Osteocyte (in vitro differentiated cells): Measurements from ENCODE around the gene STXBP4. TPM values are rescaled to one million over a fixed set of nuclear protein-coding genes. Genes with fewer than 3 reads are reported as not detected.

Source experiments
- DNase-seq: peaks from one replicate; pipeline ENCODE4 v3.0.0; 2021; ENCODE audit warnings: mixed read lengths; ENCODE audit not compliant: unreplicated experiment; ENCODE audit errors: extremely low spot score
- H3K27ac Mint-ChIP-seq: one replicate; pipeline ENCODE4 v1.8.0; 2021; ENCODE audit warnings: mild to moderate bottlenecking, mixed read lengths; ENCODE audit not compliant: unreplicated experiment
- H3K27me3 Mint-ChIP-seq: one replicate; pipeline ENCODE4 v1.8.0; 2021; ENCODE audit warnings: mixed read lengths; ENCODE audit not compliant: unreplicated experiment
- H3K36me3 Mint-ChIP-seq: one replicate; pipeline ENCODE4 v1.8.0; 2021; ENCODE audit warnings: mixed read lengths; ENCODE audit not compliant: unreplicated experiment
- H3K4me1 Mint-ChIP-seq: one replicate; pipeline ENCODE4 v1.8.0; 2021; ENCODE audit warnings: mixed read lengths; ENCODE audit not compliant: unreplicated experiment
- H3K4me3 Mint-ChIP-seq: one replicate; pipeline ENCODE4 v1.8.0; 2021; ENCODE audit warnings: mild to moderate bottlenecking, moderate library complexity, mixed read lengths; ENCODE audit not compliant: unreplicated experiment
- H3K9me3 Mint-ChIP-seq: one replicate; pipeline ENCODE4 v1.8.0; 2021; ENCODE audit warnings: mixed read lengths; ENCODE audit not compliant: unreplicated experiment
- CTCF ChIP-seq: fragments of 200-600 bp; sonication (generic); IDR thresholded peaks from 2 replicates; pipeline ENCODE4 v1.5.0; 2021; ENCODE audit warnings: antibody characterized with exemption, mild to moderate bottlenecking, moderate library complexity
- total RNA-seq: library from RNA; stranded (reverse); gene quantifications from 2 replicates; pipeline ENCODE4 v1.2.1, GENCODE V29; 2021

The STXBP4 gene
- total RNA-seq, 1 donor from 2014 or later, result 20.8 TPM

GRCh38 chr17:55023626-55024025, 55.1 kb downstream of the STXBP4 start:
- Mint-ChIP-seq H3K36me3 (peaks cover 7% of the 10 kb centered on the region), H3K27me3 (no peaks in the 10 kb centered on the region), H3K27ac (no peak overlapping the region), H3K4me3 (no peak overlapping the region), H3K9me3 (no peaks in the 10 kb centered on the region), H3K4me1 (peaks cover 2% of the 10 kb centered on the region)
- TF ChIP-seq CTCF, result no peak
- DNase-seq, result no peak

- H3K4me1 Mint-ChIP-seq, result no peaks in the 10 kb centered on the region
- no peak for TF ChIP-seq CTCF
- no peaks in the 10 kb centered on the region for H3K27me3 Mint-ChIP-seq
- DNase-seq, result no peak
- no peak overlapping the region for H3K4me3 Mint-ChIP-seq
- H3K36me3 Mint-ChIP-seq, result peaks cover under 1% of the 10 kb centered on the region
- H3K27ac Mint-ChIP-seq, result no peak overlapping the region
- H3K9me3 Mint-ChIP-seq, result no peaks in the 10 kb centered on the region
These were observed 69.3 kb downstream of the STXBP4 start for GRCh38 chr17:55037828-55038227.

GRCh38 chr17:55038291-55038690, 69.7 kb downstream of the STXBP4 start:
- Mint-ChIP-seq H3K36me3 (peaks cover 2% of the 10 kb centered on the region), H3K9me3 (no peaks in the 10 kb centered on the region), H3K4me3 (no peak overlapping the region), H3K4me1 (no peaks in the 10 kb centered on the region), H3K27me3 (no peaks in the 10 kb centered on the region), H3K27ac (no peak overlapping the region)
- TF ChIP-seq CTCF, result no peak
- DNase-seq, result no peak

- Mint-ChIP-seq H3K9me3 (no peaks in the 10 kb centered on the region), H3K4me1 (no peaks in the 10 kb centered on the region), H3K36me3 (peaks cover 6% of the 10 kb centered on the region), H3K4me3 (no peak overlapping the region), H3K27ac (no peak overlapping the region), H3K27me3 (no peaks in the 10 kb centered on the region)
- DNase-seq, result no peak
- no peak for TF ChIP-seq CTCF
These were observed 72.0 kb downstream of the STXBP4 start for GRCh38 chr17:55040611-55041010.

GRCh38 chr17:55053855-55054254, 85.3 kb downstream of the STXBP4 start:
- H3K27ac Mint-ChIP-seq, result no peak overlapping the region
- no peaks in the 10 kb centered on the region for H3K4me1 Mint-ChIP-seq
- peaks cover 10% of the 10 kb centered on the region for H3K9me3 Mint-ChIP-seq
- TF ChIP-seq CTCF, result peak; percentile 61
- H3K4me3 Mint-ChIP-seq, result no peak overlapping the region
- DNase-seq, result no peak
- no peaks in the 10 kb centered on the region for H3K27me3 Mint-ChIP-seq
- H3K36me3 Mint-ChIP-seq, result peaks cover 14% of the 10 kb centered on the region
